MCF 10A (cell line): ENCODE measurements around the gene KRT81. TPM values are rescaled to one million over a fixed set of nuclear protein-coding genes. Genes with fewer than 3 reads are reported as not detected.

ENCODE experiments used
- BruUV-seq: library from RNA; stranded (reverse); fragments of 400-500 nt; replicated peaks from 2 replicates; lab custom pipeline; 2021; lab: Mats Ljungman, UMichigan
- CTCF ChIA-PET: fragments of 300-600 bp; sonication (Branson Sonifier 250); formaldehyde crosslinking; extraction: SDS; loops from one replicate; lab custom pipeline; 2021; ENCODE audit warnings: antibody characterized with exemption, inconsistent platforms; lab: Yijun Ruan, JAX
- POLR2A ChIA-PET: fragments of 300-600, 350-650 bp; sonication (Branson Sonifier 250); formaldehyde crosslinking; extraction: SDS; loops from one replicate; lab custom pipeline; 2020; ENCODE audit warnings: antibody characterized with exemption, inconsistent platforms; lab: Yijun Ruan, JAX
- DNase-seq: peaks from one replicate; pipeline ENCODE4 v3.0.0-alpha.2; 2018; ENCODE audit not compliant: unreplicated experiment
- H3K27ac Mint-ChIP-seq: one replicate; pipeline ENCODE4 v1.8.0; 2022; ENCODE audit warnings: mild to moderate bottlenecking, low read depth, mixed read lengths; ENCODE audit not compliant: unreplicated experiment
- H3K27me3 Mint-ChIP-seq: one replicate; pipeline ENCODE4 v1.8.0; 2022; ENCODE audit warnings: mixed read lengths; ENCODE audit not compliant: insufficient read depth, unreplicated experiment
- H3K36me3 Mint-ChIP-seq: one replicate; pipeline ENCODE4 v1.8.0; 2022; ENCODE audit warnings: mild to moderate bottlenecking, moderate library complexity, mixed read lengths; ENCODE audit not compliant: insufficient read depth, unreplicated experiment
- H3K4me1 Mint-ChIP-seq: one replicate; pipeline ENCODE4 v1.8.0; 2022; ENCODE audit warnings: mixed read lengths; ENCODE audit not compliant: insufficient read depth, unreplicated experiment
- H3K4me3 Mint-ChIP-seq: one replicate; pipeline ENCODE4 v1.8.0; 2022; ENCODE audit warnings: mild to moderate bottlenecking, moderate library complexity, mixed read lengths; ENCODE audit not compliant: unreplicated experiment
- H3K9me3 Mint-ChIP-seq: one replicate; pipeline ENCODE4 v1.8.0; 2022; ENCODE audit warnings: mixed read lengths; ENCODE audit not compliant: unreplicated experiment
- intact Hi-C: fragments of 100-400 bp; cut with micrococcal nuclease; formaldehyde crosslinking; loops from 2 replicates; pipeline ENCODE4 v1.14.1; 2022
- total RNA-seq: library from RNA; stranded (reverse); gene quantifications from 2 replicates; pipeline ENCODE4 v1.2.3, GENCODE V29; 2022
- TF ChIP-seq, protein P1 (sequence below): fragments of 200-600 bp; IDR thresholded peaks from one replicate; pipeline ENCODE4 v1.8.0; 2022; ENCODE audit warnings: antibody characterized with exemption, mild to moderate bottlenecking; ENCODE audit not compliant: unreplicated experiment

Gene KRT81
- total RNA-seq, 1 experiment from 2014 or later, result 2,023 TPM

DNA sequence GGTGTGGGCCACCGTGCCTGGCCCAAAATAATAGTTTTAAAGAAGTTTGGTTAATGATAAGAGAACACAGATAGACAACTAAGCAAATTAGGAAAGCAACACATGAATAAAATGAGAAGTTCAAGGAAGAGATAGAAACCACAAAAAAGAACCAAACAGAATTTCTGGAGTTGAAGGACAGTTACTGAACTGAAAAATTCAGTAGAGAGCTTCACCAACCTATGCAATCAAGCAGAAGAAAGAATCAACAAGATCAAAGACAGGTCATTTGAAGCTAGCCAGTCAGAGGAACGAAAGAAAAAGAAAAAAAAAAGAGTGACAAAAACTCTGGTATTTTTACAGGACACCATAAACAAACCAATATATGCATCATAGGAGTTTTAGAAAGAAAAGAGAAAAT lies 45.3 kb upstream of the KRT81 start:
- ChIA-PET POLR2A (interaction anchor here (0.7 to 3.3 kb wide), 9 partner anchors 9 to 189 kb away, joined by 3 to 22 read pairs (median 3); no protein-coding TSS in a partner anchor), CTCF (interaction anchor here (0.6 to 4.9 kb wide), 5 partner anchors 9 to 165 kb away, joined by 3 to 39 read pairs (median 5); no protein-coding TSS in a partner anchor)
- no peak for DNase-seq
- Mint-ChIP-seq H3K36me3 (no peaks in the 10 kb centered on the region), H3K9me3 (no peaks in the 10 kb centered on the region), H3K27me3 (no peaks in the 10 kb centered on the region), H3K4me3 (no peak overlapping the region), H3K27ac (no peak overlapping the region), H3K4me1 (peaks cover 29% of the 10 kb centered on the region)
- TF ChIP-seq, protein P1, sequence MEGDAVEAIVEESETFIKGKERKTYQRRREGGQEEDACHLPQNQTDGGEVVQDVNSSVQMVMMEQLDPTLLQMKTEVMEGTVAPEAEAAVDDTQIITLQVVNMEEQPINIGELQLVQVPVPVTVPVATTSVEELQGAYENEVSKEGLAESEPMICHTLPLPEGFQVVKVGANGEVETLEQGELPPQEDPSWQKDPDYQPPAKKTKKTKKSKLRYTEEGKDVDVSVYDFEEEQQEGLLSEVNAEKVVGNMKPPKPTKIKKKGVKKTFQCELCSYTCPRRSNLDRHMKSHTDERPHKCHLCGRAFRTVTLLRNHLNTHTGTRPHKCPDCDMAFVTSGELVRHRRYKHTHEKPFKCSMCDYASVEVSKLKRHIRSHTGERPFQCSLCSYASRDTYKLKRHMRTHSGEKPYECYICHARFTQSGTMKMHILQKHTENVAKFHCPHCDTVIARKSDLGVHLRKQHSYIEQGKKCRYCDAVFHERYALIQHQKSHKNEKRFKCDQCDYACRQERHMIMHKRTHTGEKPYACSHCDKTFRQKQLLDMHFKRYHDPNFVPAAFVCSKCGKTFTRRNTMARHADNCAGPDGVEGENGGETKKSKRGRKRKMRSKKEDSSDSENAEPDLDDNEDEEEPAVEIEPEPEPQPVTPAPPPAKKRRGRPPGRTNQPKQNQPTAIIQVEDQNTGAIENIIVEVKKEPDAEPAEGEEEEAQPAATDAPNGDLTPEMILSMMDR, result no peak
- no TSS peak for BruUV-seq
- intact Hi-C loops, result no loop called here

DNA sequence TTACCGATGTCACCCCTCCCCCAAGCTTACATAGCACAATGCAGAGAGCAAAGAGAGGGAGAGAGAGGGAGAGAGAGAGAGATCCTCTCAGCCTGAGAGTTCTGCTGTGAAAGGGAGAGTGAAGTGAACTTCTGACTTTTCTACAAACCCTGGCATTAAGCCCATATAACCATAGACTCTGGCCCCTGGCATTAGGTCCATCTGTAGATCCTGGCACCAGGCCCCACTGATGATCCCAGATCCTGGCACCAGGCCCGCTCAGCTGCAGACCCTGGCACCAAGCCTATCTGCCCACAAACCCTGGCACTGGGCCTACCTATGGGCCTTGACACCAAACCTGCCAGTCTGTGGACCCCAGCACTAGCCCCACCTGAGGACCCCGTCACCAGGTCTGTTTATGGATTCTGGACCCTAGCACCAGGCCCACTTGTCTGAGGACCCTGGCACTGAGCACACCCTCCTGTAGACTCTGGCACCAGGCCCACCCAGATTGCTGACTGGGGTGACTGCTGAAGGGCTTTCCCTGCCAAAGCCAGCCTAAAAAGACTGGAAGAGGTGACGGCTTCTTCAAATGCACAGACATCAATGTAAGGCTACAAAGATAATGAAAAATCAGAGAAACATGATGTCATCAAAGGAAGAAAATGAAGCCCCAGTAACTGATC lies 44.4 kb upstream of the KRT81 start:
- intact Hi-C loops, result no loop called here
- H3K36me3 Mint-ChIP-seq, result no peaks in the 10 kb centered on the region
- no peaks in the 10 kb centered on the region for H3K27me3 Mint-ChIP-seq
- no peaks in the 10 kb centered on the region for H3K9me3 Mint-ChIP-seq
- POLR2A ChIA-PET, result interaction anchor here (1.2 kb wide), 1 partner anchor 10 kb away, joined by 4 read pairs; no protein-coding TSS in a partner anchor
- H3K4me1 Mint-ChIP-seq, result peaks cover 29% of the 10 kb centered on the region
- H3K4me3 Mint-ChIP-seq, result no peak overlapping the region
- CTCF ChIA-PET, result interaction anchor here (0.6 to 1.6 kb wide), 3 partner anchors 178 to 549 kb away, joined by 3 to 5 read pairs (median 3); no protein-coding TSS in a partner anchor
- BruUV-seq, result no TSS peak
- TF ChIP-seq, protein P1, result no peak
- no peak overlapping the region for H3K27ac Mint-ChIP-seq
- DNase-seq, result peak; percentile 27

DNA sequence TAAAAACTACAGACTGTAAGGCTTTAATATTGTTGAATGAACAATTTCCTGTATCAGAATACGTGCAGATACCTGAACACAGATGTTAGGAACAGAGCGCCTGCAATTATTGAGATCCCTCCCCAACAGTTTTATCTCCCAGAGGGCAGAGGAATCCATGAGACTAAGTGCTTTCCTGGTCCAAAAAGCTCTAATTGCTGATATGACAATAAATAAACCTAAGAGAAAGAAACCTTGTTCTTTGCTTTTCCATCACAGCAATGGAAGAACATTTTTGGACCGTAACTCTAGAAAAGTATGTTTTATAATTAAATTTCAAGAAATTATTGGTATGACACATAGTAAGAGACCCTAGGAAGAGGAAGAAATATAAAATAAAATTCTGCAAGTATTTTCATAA lies 42.9 kb upstream of the KRT81 start:
- CTCF ChIA-PET, result interaction anchor here (0.6 to 1.6 kb wide), 4 partner anchors 198 to 563 kb away, joined by 3 to 5 read pairs (median 3); no protein-coding TSS in a partner anchor
- Mint-ChIP-seq H3K4me3 (no peak overlapping the region), H3K4me1 (peaks cover 29% of the 10 kb centered on the region), H3K36me3 (no peaks in the 10 kb centered on the region), H3K27me3 (no peaks in the 10 kb centered on the region), H3K27ac (no peak overlapping the region), H3K9me3 (no peaks in the 10 kb centered on the region)
- TF ChIP-seq, protein P1, result no peak
- intact Hi-C loops, result no loop called here
- POLR2A ChIA-PET, result interaction anchor here (0.7 to 1.2 kb wide), 2 partner anchors 12 to 615 kb away, joined by 3 to 4 read pairs; no protein-coding TSS in a partner anchor
- no peak for DNase-seq
- no TSS peak for BruUV-seq

DNA sequence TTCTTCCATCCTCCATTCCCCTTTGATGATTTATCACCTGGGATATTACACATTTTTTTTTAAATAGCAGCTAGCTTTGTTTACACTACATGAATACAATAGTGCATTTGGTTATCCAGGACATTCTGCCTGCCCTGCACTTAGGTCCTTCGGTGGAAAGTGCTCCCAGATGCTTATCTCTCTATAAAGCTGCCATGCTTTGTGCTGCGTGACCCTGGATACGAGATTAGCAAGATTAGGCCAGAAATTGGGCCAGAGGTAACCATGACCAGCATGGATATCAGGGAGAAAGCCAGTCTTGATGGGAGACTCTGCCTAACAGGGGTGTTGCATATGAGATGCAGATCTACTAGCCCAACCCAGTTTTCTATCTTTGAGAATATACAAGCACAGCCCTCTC lies 42.0 kb upstream of the KRT81 start:
- H3K4me1 Mint-ChIP-seq, result peaks cover 21% of the 10 kb centered on the region
- BruUV-seq, result no TSS peak
- H3K4me3 Mint-ChIP-seq, result no peak overlapping the region
- POLR2A ChIA-PET, result interaction anchor here (1.1 kb wide), 1 partner anchor 11 kb away, joined by 3 read pairs; no protein-coding TSS in a partner anchor
- no peak for DNase-seq
- no peaks in the 10 kb centered on the region for H3K36me3 Mint-ChIP-seq
- H3K9me3 Mint-ChIP-seq, result no peaks in the 10 kb centered on the region
- CTCF ChIA-PET, result interaction anchor here (0.5 to 1.2 kb wide), 3 partner anchors 11 to 551 kb away, joined by 3 to 4 read pairs (median 4); no protein-coding TSS in a partner anchor
- H3K27me3 Mint-ChIP-seq, result no peaks in the 10 kb centered on the region
- no peak overlapping the region for H3K27ac Mint-ChIP-seq
- TF ChIP-seq, protein P1, result no peak
- intact Hi-C loops, result no loop called here
